Nephron (organoid): Measurements from ENCODE around the gene MAPK8IP1.
A peak's percentile ranks its signal among the peaks of the same experiment; 100 is the strongest.

ENCODE experiments used
- H3K27ac Mint-ChIP-seq, 3 experiments: 2 replicates each; pipeline ENCODE4 v1.8.0; 2020; ENCODE audit warnings: mixed read lengths in 3 of 3, mild to moderate bottlenecking in 2 of 3, moderate library complexity in 1 of 3
- H3K27me3 Mint-ChIP-seq: 2 replicates; pipeline ENCODE4 v1.8.0; 2021; ENCODE audit warnings: low read depth, mild to moderate bottlenecking, moderate library complexity, mixed read lengths
- H3K36me3 Mint-ChIP-seq: 2 replicates; pipeline ENCODE4 v1.8.0; 2020; ENCODE audit warnings: low read depth, mixed read lengths
- H3K4me1 Mint-ChIP-seq: 2 replicates; pipeline ENCODE4 v1.8.0; 2020; ENCODE audit warnings: mixed read lengths
- H3K4me3 Mint-ChIP-seq, 3 experiments: 2 replicates each; pipeline ENCODE4 v1.8.0; 2020; ENCODE audit warnings: mild to moderate bottlenecking in 3 of 3, mixed read lengths in 3 of 3, moderate library complexity in 2 of 3
- H3K9me3 Mint-ChIP-seq: 2 replicates; pipeline ENCODE4 v1.8.0; 2020; ENCODE audit warnings: mixed read lengths
- CTCF ChIP-seq, 3 experiments: fragments of 200-600 bp; sonication (generic); IDR thresholded peaks; one replicate each; pipeline ENCODE4 v1.5.0; 2021; ENCODE audit warnings: antibody characterized with exemption in 3 of 3; ENCODE audit not compliant: unreplicated experiment in 3 of 3

Gene MAPK8IP1

DNA sequence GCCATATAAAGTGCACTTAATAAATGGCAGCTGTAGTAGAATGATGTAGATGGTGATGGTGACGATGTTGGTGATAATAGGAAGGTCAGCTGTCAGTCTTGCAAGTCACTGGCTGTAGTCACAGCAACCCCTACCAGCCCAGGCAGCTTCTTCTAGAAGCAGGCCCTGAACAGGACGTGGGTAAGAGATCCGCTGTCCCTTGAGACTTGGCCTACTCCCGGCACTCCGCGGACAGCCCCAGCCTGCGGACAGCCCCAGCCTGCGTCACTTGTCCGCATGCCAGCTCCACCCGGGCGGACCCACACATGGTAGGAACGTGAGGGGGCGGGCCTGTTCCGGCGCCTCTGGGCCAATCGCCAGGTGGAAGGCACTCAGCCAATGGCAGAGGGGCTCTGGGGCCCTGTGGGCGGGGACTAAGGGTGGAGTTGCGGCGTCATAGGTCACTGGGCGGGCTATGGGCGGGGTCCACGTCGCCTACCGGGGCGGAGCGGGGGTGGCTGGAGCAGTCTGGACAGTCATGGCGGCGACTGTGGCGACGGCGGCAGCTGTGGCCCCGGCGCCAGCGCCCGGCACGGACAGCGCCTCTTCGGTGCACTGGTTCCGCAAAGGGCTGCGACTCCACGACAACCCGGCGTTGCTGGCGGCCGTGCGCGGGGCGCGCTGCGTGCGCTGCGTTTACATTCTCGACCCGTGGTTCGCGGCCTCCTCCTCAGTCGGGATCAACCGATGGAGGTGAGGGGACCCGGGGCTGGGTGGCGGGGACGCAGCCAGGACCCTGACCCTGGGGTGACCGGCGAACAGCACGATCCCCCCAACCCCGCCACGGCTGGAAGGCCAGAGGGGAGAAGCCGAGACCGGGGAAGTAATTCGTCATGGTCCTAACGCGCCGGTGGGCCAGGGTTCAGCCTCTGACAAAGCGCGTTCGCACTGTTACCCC, 38.2 kb upstream of the MAPK8IP1 start, which contains the start of gene CRY2:
TSS of gene CRY2 (plus strand) at position 502 of the 937 bp plus-strand sequence. CDS start at position 518, 16 bp downstream.
- no peaks in the 10 kb centered on the region for H3K36me3 Mint-ChIP-seq
- H3K4me1 Mint-ChIP-seq: peaks cover 45% of the 10 kb centered on the region
- H3K27ac Mint-ChIP-seq: peak within 1 kb of the TSS; percentile 27 to 90 (median 77)
- no peak for TF ChIP-seq CTCF (IDR thresholded peaks at IDR 0.05; ENCODE audit: unreplicated experiment in 3 of 3)
- H3K9me3 Mint-ChIP-seq: no peaks in the 10 kb centered on the region
- peak within 1 kb of the TSS; percentile 86 to 91 (median 90) for H3K4me3 Mint-ChIP-seq
- H3K27me3 Mint-ChIP-seq: peaks cover 4% of the 10 kb centered on the region

- peaks cover 49% of the 10 kb centered on the region for H3K4me1 Mint-ChIP-seq
- no peaks in the 10 kb centered on the region for H3K9me3 Mint-ChIP-seq
- no peak for TF ChIP-seq CTCF (IDR thresholded peaks at IDR 0.05; ENCODE audit: unreplicated experiment in 3 of 3)
- no peaks in the 10 kb centered on the region for H3K36me3 Mint-ChIP-seq
- H3K27me3 Mint-ChIP-seq: peaks cover 4% of the 10 kb centered on the region
- peak overlapping the region; percentile 86 to 91 (median 90) for H3K4me3 Mint-ChIP-seq
- peak overlapping the region in 2 of 3 experiments; percentile 31 to 35 for H3K27ac Mint-ChIP-seq
Observed at GRCh38 chr11:45847911-45848316, 37.5 kb upstream of the MAPK8IP1 start.

DNA sequence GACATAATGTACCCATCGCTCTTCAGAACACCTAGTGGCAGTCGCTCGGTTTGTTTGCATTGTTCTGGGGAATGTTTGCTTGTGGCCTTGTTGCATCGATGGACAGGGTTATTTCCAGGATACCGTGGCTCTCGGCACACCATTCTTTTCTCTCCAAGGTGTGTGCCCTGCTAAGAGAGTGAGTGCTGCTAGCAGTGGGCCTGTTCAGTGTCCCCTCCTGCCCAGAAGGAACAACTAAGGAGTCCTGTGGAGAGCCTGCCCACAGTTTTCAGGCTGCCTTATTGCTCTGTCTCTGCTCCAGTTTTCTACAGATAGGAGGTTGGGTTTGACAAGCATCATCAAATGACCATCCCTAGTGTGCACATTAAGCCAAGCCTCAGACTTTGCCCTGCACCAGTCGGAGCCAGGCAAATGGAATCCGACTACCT, 36.8 kb upstream of the MAPK8IP1 start:
- H3K27ac Mint-ChIP-seq: peak overlapping the region; percentile 18 to 86 (median 81)
- H3K4me1 Mint-ChIP-seq: peaks cover 44% of the 10 kb centered on the region
- peak overlapping the region; percentile 86 to 91 (median 90) for H3K4me3 Mint-ChIP-seq
- H3K27me3 Mint-ChIP-seq: peaks cover 4% of the 10 kb centered on the region
- H3K36me3 Mint-ChIP-seq: no peaks in the 10 kb centered on the region
- H3K9me3 Mint-ChIP-seq: no peaks in the 10 kb centered on the region
- no peak for TF ChIP-seq CTCF (IDR thresholded peaks at IDR 0.05; ENCODE audit: unreplicated experiment in 3 of 3)

DNA sequence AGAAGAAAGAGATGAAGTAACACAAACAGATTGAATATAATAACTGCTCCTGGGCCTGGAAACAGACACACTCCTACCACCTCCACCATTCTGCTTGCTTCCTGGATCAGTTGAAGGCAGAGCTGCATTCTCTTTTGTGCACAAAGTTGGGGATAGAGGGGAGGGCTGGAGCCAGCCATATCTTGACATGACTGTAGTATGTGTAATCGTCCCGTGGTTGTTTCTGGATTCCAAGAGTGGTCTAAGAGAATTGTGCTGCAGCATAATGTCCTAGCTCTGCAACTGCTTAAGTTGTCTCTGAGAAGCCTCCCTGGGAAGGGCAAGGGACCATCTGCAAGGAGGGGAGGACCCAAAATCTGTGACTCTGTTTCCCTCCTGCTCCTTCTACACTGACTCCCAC, 35.0 kb upstream of the MAPK8IP1 start:
- H3K27me3 Mint-ChIP-seq: no peaks in the 10 kb centered on the region
- H3K36me3 Mint-ChIP-seq: no peaks in the 10 kb centered on the region
- no peak overlapping the region for H3K27ac Mint-ChIP-seq
- no peaks in the 10 kb centered on the region for H3K9me3 Mint-ChIP-seq
- peaks cover 56% of the 10 kb centered on the region for H3K4me1 Mint-ChIP-seq
- peak overlapping the region in 2 of 3 experiments; percentile 61 to 72 for H3K4me3 Mint-ChIP-seq
- TF ChIP-seq CTCF (IDR thresholded peaks at IDR 0.05; ENCODE audit: unreplicated experiment in 3 of 3): no peak

DNA sequence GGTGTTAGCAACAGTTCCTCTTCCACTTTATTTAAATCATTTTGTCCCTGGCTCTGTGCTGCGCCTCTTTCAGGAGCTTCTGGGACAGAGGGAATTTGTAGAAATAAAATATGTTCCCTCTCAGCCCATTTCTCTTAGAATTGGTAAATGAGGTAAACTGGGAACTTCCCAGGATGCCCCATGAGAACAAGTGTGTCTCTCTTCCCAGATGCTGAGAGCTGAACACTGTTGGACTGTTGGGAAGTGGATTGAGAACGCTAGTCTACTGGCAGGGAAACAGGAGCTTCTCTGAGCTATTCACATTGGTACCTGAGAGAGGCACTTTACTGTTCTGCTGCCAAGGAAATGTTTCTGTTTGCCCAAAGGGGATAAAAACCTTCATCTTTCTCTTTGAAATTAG, 34.2 kb upstream of the MAPK8IP1 start:
- Mint-ChIP-seq H3K27me3 (no peaks in the 10 kb centered on the region), H3K36me3 (no peaks in the 10 kb centered on the region), H3K4me3 (peak overlapping the region in 2 of 3 experiments; percentile 42), H3K9me3 (no peaks in the 10 kb centered on the region), H3K4me1 (peaks cover 64% of the 10 kb centered on the region), H3K27ac (peak overlapping the region in 1 of 3 experiments; percentile 43)
- no peak for TF ChIP-seq CTCF (IDR thresholded peaks at IDR 0.05; ENCODE audit: unreplicated experiment in 3 of 3)
